Transverse colon (tissue), 4 donors: ENCODE measurements around the gene NLRP10.

Experiments used
- POLR2A ChIP-seq: fragments of 450-650 bp; IDR thresholded peaks from one replicate; pipeline ENCODE4 v1.6.1; 2016; ENCODE audit warnings: antibody characterized with exemption, mild to moderate bottlenecking, moderate library complexity
- POLR2AphosphoS5 ChIP-seq, 3 donors: sonication (generic); formaldehyde crosslinking; IDR thresholded peaks; one replicate each; pipeline ENCODE4 v1.6.1; 2016; ENCODE audit warnings: antibody characterized with exemption in 3 of 3
- TF ChIP-seq, protein P1 (sequence below), 5 experiments: fragments of 200-600 bp in 3 of 5; fragments of 450-650 bp in 2 of 5; sonication (generic) in 3 of 5; IDR thresholded peaks; 1 replicate in 2 of 5; 2 replicates in 3 of 5; pipeline ENCODE4 v1.5.1; 2016 to 2017; ENCODE audit warnings: antibody characterized with exemption in 5 of 5, inconsistent platforms in 3 of 5, mild to moderate bottlenecking in 2 of 5, moderate library complexity in 1 of 5

DNA sequence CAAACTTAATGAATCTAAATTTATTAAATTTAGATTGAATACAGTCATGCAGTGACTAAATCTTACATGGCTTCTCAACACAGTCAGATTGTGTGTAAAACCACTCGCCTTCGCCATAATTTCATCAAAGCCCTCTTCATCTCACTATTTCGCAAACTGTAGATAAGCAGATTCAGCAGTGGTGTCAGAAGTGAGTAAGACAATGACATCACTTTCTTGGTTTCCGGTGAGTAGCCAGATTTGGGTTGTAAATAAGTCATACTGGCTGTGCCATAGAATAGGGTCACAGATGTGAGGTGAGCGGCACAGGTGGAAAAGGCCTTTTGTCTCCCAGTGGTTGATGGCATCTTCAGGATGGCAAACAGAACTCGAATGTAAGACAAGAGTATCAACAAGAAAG lies 37.6 kb downstream of the NLRP10 start:
- no peak for TF ChIP-seq POLR2AphosphoS5 (IDR thresholded peaks at IDR 0.05)
- no peak for TF ChIP-seq POLR2A
- TF ChIP-seq, protein P1, sequence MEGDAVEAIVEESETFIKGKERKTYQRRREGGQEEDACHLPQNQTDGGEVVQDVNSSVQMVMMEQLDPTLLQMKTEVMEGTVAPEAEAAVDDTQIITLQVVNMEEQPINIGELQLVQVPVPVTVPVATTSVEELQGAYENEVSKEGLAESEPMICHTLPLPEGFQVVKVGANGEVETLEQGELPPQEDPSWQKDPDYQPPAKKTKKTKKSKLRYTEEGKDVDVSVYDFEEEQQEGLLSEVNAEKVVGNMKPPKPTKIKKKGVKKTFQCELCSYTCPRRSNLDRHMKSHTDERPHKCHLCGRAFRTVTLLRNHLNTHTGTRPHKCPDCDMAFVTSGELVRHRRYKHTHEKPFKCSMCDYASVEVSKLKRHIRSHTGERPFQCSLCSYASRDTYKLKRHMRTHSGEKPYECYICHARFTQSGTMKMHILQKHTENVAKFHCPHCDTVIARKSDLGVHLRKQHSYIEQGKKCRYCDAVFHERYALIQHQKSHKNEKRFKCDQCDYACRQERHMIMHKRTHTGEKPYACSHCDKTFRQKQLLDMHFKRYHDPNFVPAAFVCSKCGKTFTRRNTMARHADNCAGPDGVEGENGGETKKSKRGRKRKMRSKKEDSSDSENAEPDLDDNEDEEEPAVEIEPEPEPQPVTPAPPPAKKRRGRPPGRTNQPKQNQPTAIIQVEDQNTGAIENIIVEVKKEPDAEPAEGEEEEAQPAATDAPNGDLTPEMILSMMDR (IDR thresholded peaks at IDR 0.05), result no peak
